ENCODE results near the gene PDIA2.

DNA sequence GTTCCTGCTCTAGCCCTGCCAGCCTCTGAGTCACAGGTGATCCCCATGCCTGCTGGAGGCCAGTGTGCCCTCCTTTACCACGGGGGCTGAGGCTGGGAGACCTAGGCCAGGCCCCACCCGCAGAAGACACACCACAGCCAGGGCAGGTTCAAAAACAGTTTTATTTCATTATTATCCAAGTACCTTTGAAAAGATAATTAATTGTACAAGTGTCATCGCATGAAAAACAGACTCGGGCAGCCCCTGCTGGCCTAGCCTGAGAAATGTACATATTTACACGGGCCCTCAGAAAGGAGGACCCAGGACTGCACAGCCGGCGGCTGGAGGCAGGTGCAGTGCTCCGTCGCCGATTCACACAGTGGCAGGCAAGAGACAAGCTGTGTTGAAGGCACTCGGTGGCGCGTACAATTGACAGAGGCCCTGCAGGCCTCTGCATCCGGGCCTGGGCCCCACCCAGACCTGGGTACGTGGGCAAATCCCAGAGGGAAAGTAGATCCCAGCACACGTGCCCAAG is 4.4 kb downstream of the PDIA2 start:
- TF ChIP-seq, protein P1, sequence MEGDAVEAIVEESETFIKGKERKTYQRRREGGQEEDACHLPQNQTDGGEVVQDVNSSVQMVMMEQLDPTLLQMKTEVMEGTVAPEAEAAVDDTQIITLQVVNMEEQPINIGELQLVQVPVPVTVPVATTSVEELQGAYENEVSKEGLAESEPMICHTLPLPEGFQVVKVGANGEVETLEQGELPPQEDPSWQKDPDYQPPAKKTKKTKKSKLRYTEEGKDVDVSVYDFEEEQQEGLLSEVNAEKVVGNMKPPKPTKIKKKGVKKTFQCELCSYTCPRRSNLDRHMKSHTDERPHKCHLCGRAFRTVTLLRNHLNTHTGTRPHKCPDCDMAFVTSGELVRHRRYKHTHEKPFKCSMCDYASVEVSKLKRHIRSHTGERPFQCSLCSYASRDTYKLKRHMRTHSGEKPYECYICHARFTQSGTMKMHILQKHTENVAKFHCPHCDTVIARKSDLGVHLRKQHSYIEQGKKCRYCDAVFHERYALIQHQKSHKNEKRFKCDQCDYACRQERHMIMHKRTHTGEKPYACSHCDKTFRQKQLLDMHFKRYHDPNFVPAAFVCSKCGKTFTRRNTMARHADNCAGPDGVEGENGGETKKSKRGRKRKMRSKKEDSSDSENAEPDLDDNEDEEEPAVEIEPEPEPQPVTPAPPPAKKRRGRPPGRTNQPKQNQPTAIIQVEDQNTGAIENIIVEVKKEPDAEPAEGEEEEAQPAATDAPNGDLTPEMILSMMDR (IDR thresholded peaks at IDR 0.05) = 0 out of 2 replicates have a peak, but pooled peaks have one; percentile 9
- TF ChIP-seq TCF12 (IDR thresholded peaks at IDR 0.05) = no peak
- TF ChIP-seq MEF2A (IDR thresholded peaks at IDR 0.05; ENCODE audit: borderline replicate concordance, low read depth) = no peak
- no peak for TF ChIP-seq RFX5 (IDR thresholded peaks at IDR 0.05; ENCODE audit: low read length)
- TF ChIP-seq CHD2 (IDR thresholded peaks at IDR 0.05; ENCODE audit: low read length, partially characterized antibody) = no peak
- TF ChIP-seq, protein P2, sequence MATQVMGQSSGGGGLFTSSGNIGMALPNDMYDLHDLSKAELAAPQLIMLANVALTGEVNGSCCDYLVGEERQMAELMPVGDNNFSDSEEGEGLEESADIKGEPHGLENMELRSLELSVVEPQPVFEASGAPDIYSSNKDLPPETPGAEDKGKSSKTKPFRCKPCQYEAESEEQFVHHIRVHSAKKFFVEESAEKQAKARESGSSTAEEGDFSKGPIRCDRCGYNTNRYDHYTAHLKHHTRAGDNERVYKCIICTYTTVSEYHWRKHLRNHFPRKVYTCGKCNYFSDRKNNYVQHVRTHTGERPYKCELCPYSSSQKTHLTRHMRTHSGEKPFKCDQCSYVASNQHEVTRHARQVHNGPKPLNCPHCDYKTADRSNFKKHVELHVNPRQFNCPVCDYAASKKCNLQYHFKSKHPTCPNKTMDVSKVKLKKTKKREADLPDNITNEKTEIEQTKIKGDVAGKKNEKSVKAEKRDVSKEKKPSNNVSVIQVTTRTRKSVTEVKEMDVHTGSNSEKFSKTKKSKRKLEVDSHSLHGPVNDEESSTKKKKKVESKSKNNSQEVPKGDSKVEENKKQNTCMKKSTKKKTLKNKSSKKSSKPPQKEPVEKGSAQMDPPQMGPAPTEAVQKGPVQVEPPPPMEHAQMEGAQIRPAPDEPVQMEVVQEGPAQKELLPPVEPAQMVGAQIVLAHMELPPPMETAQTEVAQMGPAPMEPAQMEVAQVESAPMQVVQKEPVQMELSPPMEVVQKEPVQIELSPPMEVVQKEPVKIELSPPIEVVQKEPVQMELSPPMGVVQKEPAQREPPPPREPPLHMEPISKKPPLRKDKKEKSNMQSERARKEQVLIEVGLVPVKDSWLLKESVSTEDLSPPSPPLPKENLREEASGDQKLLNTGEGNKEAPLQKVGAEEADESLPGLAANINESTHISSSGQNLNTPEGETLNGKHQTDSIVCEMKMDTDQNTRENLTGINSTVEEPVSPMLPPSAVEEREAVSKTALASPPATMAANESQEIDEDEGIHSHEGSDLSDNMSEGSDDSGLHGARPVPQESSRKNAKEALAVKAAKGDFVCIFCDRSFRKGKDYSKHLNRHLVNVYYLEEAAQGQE (IDR thresholded peaks at IDR 0.05; ENCODE audit: low read depth, low read length) = no peak
- TF ChIP-seq JUND (IDR thresholded peaks at IDR 0.05) = no peak
- TF ChIP-seq TEAD4 (IDR thresholded peaks at IDR 0.05; ENCODE audit: borderline replicate concordance, insufficient read depth) = no peak
- TF ChIP-seq, protein P3, sequence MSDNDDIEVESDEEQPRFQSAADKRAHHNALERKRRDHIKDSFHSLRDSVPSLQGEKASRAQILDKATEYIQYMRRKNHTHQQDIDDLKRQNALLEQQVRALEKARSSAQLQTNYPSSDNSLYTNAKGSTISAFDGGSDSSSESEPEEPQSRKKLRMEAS (IDR thresholded peaks at IDR 0.05; ENCODE audit: low read depth) = no peak
- no peak for TF ChIP-seq ELF1 (IDR thresholded peaks at IDR 0.05)
- TF ChIP-seq, protein P4, sequence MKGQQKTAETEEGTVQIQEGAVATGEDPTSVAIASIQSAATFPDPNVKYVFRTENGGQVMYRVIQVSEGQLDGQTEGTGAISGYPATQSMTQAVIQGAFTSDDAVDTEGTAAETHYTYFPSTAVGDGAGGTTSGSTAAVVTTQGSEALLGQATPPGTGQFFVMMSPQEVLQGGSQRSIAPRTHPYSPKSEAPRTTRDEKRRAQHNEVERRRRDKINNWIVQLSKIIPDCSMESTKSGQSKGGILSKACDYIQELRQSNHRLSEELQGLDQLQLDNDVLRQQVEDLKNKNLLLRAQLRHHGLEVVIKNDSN (IDR thresholded peaks at IDR 0.05; ENCODE audit: borderline replicate concordance, low read depth) = no peak
